GM12864 (cell line): ENCODE results near the gene KCNMA1.

Experiments
- DNase-seq: peaks from one replicate; pipeline ENCODE4 v3.0.0-alpha.2; 2011; ENCODE audit warnings: low read depth
- H3K4me3 ChIP-seq: 2 replicates; pipeline ENCODE4 v1.5.1; 2011; ENCODE audit warnings: mild to moderate bottlenecking, low read depth, low read length, control low read depth
- TF ChIP-seq, protein P1 (sequence below): IDR thresholded peaks from 2 replicates; pipeline ENCODE4 v1.5.1; 2011; ENCODE audit warnings: low read depth, mild to moderate bottlenecking, moderate library complexity, low read length, control low read depth, inconsistent platforms; ENCODE audit errors: missing control alignments

KCNMA1 gene

GRCh38 chr10:76982671-76983070 lies 654.9 kb downstream of the KCNMA1 start:
- TF ChIP-seq, protein P1, sequence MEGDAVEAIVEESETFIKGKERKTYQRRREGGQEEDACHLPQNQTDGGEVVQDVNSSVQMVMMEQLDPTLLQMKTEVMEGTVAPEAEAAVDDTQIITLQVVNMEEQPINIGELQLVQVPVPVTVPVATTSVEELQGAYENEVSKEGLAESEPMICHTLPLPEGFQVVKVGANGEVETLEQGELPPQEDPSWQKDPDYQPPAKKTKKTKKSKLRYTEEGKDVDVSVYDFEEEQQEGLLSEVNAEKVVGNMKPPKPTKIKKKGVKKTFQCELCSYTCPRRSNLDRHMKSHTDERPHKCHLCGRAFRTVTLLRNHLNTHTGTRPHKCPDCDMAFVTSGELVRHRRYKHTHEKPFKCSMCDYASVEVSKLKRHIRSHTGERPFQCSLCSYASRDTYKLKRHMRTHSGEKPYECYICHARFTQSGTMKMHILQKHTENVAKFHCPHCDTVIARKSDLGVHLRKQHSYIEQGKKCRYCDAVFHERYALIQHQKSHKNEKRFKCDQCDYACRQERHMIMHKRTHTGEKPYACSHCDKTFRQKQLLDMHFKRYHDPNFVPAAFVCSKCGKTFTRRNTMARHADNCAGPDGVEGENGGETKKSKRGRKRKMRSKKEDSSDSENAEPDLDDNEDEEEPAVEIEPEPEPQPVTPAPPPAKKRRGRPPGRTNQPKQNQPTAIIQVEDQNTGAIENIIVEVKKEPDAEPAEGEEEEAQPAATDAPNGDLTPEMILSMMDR: no peak
- H3K4me3 ChIP-seq: no peak overlapping the region
- DNase-seq: no peak

- no peak overlapping the region for H3K4me3 ChIP-seq
- TF ChIP-seq, protein P1: no peak
- DNase-seq: no peak
Measured at GRCh38 chr10:76981251-76981650, 656.4 kb downstream of the KCNMA1 start.

DNA sequence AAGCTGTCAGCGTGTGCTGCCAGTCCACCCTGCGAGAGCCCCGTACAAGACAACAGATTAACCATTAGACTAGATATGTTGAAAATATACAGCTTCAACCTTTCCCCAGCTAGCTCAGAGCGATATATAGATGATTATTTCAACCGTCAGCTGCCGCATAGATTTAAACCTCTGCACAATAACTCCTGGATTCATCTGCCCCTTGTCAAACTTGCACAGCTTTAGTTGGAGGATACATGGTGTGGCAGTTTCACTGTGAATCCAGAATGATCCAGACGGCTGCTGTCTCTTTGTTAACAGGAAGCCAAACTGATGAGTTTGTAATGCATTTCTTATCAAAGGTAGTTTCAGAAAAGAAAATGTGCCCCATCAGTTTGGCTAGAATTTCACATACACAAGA lies 659.7 kb downstream of the KCNMA1 start:
- DNase-seq: no peak
- H3K4me3 ChIP-seq: no peak overlapping the region
- TF ChIP-seq, protein P1: no peak

DNA sequence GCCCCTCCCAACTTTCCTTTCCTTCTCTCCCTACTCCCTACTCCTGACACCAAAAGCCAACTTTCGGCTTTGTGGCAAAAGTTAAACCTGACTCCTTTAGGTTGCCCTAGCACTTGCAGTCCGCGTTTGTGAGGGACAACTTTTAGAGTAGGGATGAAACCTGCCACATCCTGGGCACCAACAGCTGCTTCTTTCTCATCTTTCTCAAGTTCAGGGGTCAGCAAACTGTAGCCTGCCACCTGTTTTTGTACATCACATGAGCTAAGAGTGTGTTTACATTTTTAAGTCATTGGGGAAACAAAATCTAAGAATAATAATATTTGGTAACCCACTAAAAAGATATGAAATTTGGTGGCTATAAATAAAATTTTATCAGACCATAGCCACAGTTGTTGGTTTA lies 660.6 kb downstream of the KCNMA1 start:
- no peak for DNase-seq
- TF ChIP-seq, protein P1: no peak
- H3K4me3 ChIP-seq: no peak overlapping the region

GRCh38 chr10:76976142-76976541 lies 661.5 kb downstream of the KCNMA1 start:
- DNase-seq: no peak
- TF ChIP-seq, protein P1: no peak
- H3K4me3 ChIP-seq: no peak overlapping the region

GRCh38 chr10:76975126-76975525 lies 662.5 kb downstream of the KCNMA1 start:
- no peak overlapping the region for H3K4me3 ChIP-seq
- TF ChIP-seq, protein P1: no peak

GRCh38 chr10:76974017-76974691 lies 663.5 kb downstream of the KCNMA1 start:
- DNase-seq: no peak
- TF ChIP-seq, protein P1: no peak
- H3K4me3 ChIP-seq: no peak overlapping the region

More at GRCh38 chr10:76975126-76975525, 662.5 kb downstream of the KCNMA1 start:
- DNase-seq: no peak
